GM12873 (cell line): ENCODE measurements around the gene AUTS2.

Source experiments
- CTCF ChIP-seq: IDR thresholded peaks from 2 replicates; pipeline ENCODE4 v1.5.1; 2012; ENCODE audit warnings: low read depth, mild to moderate bottlenecking, moderate library complexity, low read length, control low read depth; ENCODE audit not compliant: insufficient read depth; ENCODE audit errors: missing control alignments

AUTS2 gene

GRCh38 chr7:70343519-70343918 lies 745.2 kb downstream of the AUTS2 start:
- TF ChIP-seq CTCF: no peak

- TF ChIP-seq CTCF: no peak
Observed at GRCh38 chr7:70344726-70345125, 746.5 kb downstream of the AUTS2 start.

- no peak for TF ChIP-seq CTCF
Observed at GRCh38 chr7:70346844-70347462, 748.7 kb downstream of the AUTS2 start.

GRCh38 chr7:70347463-70348254 lies 749.4 kb downstream of the AUTS2 start:
- TF ChIP-seq CTCF: no peak

GRCh38 chr7:70349031-70349430 lies 750.8 kb downstream of the AUTS2 start:
- TF ChIP-seq CTCF: no peak

- TF ChIP-seq CTCF: no peak
Observed at GRCh38 chr7:70349819-70350218, 751.5 kb downstream of the AUTS2 start.

GRCh38 chr7:70352088-70352487 lies 753.8 kb downstream of the AUTS2 start:
- no peak for TF ChIP-seq CTCF
